GM04503 (cell line): Measurements from ENCODE around the gene MTG2.

Source experiments
- DNase-seq: peaks from one replicate; pipeline ENCODE4 v3.0.0-alpha.2; 2012; ENCODE audit warnings: low read depth

The MTG2 gene

DNA sequence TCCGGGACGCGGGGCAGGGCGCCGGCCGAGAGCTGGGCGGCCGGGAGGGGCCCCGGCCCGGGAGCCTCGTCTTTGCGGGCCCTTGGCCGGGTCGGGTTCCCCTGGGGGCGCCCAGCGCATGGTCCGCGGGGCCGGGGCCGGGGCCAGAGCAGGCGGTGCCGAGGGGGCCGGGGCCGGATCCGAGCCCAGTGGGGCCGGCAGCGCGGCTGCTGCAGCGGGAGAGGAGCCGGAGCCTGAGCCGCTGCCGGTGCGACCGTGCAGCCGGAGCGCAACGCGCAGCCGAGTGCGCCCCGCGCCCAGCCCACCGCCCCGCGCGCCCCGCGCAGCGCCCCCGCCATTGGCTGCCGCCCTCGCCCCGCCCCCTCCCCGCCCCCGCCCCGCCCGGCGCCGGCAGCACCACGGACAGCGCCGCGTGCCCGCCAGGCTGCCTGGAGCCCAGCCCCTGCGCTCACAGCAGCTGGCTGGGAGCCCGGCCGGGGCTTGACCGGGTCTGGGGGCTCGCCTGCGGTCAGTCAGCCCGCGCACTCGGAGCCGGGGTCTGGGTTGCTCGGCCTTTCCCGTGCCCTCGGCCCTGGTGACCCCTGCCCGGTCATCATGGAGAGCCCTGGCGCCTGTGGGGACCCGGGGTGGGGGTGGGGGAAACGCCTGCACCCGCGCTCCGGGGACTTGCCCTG, 37.3 kb downstream of the MTG2 start, which contains the start of gene HRH3:
Gene HRH3 (minus strand): TSS at position 287 of the 674 bp plus-strand sequence. CDS start 308 bp downstream, outside the sequence.
- DNase-seq, result no peak

- DNase-seq, result no peak
These were observed 38.1 kb downstream of the MTG2 start for GRCh38 chr20:62220666-62221568.

DNA sequence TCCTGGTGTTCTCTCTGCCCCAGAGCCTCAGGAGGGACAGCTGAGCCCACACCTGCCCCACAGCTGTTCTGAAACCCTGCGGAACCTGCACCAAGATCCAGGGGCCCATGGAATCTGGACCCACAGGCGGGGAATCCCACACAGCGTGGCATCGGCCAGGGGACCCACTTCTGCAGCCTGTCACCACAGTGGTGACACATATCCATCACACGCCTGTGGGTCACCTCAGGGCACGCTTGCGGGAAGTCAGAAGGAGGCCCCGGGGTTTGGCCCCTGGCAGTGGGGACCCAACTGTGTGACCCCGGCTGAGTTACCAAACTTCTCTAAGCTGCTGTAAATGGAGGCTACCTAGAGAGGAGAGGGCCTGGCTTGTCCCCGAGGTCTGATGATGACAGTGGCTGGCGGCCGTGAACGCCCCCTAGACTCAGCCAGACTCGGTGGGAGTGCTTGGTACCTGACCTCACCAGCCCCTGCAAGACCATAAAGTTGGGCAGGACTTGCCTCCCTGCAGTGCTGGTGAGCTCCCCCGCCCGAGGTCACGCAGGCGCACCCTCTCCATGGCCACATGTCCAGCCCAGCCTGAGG, 39.5 kb downstream of the MTG2 start:
- DNase-seq, result no peak

GRCh38 chr20:62222972-62223371, 40.1 kb downstream of the MTG2 start:
- DNase-seq, result no peak

- DNase-seq, result no peak
These were observed 40.7 kb downstream of the MTG2 start for GRCh38 chr20:62223571-62223970.

DNA sequence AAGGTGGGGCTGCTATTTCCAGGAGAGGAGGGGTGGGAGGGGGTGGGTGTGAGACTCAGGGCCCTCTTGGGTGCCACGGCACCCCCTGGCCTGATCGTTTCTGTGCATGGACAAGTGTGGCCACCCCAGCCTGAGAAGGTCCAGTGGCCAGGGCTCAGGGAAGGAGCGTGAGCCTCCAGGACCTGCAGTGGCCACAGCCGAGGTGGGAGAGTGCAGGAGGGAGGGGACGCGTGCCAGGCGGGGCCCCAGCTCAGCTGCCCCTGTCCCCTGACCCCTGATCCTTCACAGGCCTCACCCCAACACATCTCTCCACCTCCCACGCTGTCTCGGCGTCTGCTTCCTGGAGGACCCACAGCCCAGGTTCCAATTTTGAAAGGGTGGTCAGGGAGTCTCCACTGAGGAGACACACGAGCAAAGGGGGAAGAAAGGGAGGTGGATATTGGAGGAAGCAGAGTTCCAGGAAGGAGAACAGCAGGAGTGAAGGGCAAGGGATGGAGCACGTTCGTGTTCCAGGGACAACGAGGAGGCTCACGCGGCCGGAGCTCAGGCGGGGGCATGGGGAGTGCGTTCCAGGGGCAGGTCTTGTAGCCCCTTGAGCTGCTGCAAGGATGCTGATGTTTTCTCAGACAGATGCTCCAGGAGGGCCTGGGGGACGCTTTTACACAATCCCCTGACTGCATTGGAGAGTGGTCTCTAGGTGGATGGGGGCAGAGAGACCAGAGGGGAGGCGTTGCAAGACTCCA, 41.5 kb downstream of the MTG2 start:
- no peak for DNase-seq

- DNase-seq, result no peak
These were observed 42.2 kb downstream of the MTG2 start for GRCh38 chr20:62225026-62225425.

DNA sequence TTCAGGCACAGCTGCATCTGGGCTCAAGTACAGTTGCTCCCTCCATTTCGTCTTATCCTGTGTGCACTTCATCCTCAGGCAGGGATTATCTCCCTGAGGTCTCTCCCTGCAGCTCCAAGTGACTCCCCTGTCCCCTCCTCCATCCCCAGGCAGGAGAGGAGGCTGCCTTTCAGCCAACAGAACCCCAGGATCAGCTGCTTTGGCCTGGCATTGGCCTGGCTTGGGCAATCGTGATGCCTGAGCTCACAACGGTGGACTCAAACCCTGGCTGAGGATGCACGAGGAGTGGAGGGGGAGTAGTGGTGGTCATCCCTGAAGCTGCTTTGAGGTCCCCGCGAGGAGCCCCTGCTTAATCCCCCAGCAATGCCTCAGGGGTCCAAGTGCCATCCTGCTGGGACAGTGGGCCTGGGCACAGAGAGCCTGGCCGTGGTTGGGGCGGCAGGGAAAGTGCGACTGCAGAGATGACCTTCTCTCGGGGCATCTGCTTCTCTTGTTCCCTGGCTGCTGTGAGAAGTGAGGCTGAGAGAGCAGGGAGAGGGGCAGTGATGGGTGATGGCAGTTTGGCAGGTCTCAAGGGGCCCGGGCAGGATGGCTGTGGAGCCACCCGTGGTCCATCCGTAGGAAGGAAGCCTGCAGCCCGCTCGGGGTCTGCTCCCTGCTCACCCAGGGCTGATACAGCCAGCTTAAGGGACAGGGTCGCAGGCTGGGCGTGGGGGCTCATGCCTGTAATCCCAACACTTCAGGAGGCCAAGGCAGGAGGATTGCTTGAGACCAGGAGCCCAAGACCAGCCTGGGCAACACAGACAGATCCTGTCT, 43.2 kb downstream of the MTG2 start:
- DNase-seq, result no peak

- DNase-seq, result no peak
These were observed 44.1 kb downstream of the MTG2 start for GRCh38 chr20:62226707-62227590.

GRCh38 chr20:62227591-62227976, 44.8 kb downstream of the MTG2 start:
- DNase-seq, result no peak

DNA sequence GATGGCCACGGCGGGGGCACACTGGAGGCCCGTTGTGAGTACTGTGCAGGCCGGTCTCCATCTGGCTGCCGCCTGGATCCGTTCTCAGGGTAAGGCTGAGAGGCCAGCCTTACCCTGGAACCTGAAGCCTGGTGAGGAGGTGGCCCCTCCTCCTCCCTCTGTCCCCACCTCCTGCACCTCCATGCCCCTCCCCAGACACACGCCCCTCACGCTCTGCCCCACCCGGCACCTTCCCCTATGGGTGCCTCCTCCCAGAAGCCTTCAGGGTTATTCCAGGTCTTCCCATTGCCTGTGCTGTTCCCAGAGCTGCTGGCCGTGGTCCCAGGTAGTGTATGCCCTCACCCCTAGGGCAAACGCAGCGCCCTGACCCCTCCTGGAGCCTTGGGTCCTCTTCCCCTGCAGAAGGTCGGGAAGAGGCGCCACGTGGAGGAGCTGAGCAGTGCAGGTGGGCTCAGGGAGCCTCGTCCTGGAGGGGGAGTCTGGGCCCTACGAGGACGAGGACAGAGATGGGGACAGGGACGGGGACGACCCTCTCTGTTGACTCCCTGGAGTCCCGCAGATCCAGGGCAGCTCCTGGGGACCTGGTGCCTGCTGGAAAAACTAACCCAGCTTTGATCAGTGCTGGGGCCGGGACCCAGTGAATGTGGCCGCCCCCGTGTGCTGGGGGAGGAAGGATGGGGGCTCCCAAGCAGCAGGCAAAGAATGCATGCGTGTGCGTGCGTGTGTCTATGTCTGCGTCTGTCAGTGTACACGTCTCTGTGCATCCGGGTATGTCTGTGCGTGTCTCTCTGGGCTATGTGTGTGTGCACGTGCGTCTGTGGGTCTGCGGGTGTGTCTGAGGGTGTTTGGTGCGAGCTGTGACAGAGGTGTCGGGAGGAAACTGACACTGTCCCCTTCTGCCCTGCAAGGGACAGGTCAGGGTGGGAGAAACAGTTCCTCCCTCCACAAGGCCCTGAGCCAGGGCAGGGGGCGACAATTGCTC, 45.4 kb downstream of the MTG2 start:
- DNase-seq, result no peak

- DNase-seq, result no peak
These were observed 46.2 kb downstream of the MTG2 start for GRCh38 chr20:62228982-62229545.

GRCh38 chr20:62229667-62230066, 46.8 kb downstream of the MTG2 start:
- no peak for DNase-seq

GRCh38 chr20:62230276-62230675, 47.4 kb downstream of the MTG2 start:
- no peak for DNase-seq

DNA sequence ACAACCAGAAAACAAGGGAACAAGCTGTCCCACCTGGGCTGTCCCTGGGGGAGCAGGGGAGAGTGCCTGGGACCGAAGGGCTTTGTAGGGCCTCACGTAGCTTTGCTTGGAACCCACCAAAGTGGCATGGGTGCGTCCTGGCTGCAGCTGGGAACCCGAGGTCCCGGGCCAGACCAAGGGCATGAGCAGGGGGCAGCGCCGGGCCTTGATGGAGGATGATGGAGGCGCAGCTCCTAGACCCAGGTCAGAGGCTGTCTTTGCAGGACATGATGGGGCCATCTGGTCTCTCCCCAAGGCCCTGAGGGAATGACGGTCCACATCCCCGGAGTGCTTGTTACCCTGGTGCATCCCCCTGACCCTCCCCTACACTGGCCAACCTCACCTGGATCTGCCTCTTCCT, 47.9 kb downstream of the MTG2 start:
- no peak for DNase-seq

DNA sequence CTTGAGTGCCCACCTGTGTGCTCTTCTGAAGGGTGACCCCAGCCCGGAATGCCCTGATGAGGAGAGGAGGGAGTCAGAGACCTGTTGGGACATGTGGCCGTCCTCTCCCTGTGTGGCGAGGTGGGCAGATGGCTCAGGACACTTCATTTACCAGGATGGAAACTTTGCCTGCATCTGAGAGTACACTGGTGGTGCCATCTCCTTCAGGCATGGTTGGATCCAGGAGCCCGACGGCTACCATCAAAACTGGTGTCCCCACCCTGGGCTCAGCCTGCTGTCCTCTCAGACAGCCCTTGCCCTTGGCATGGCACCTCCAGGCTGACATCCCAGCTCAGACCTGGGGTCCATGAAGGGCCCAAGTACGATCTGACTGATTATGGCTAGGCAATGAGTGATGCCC, 48.5 kb downstream of the MTG2 start:
- DNase-seq, result no peak

DNA sequence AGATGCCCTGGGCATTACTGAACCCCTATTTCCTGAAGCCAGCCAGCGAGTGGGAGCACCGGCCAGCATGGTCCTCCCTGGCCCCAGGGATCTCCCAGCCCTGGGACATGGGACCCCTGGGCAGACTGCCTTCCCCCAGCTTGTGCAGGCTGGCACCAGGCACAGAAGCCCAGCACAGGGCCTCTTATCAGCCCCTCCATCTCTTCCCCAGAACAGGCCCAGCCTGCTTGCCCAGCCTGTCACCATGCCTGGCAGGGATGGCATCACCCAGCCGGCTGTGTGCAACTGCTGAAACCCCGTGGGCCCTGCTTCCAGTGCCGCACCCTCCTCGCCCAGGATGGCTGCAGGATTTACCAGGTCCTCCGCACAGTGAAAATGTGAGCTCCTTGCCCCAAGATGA, 49.4 kb downstream of the MTG2 start:
- no peak for DNase-seq

- no peak for DNase-seq
These were observed 50.2 kb downstream of the MTG2 start for GRCh38 chr20:62232770-62233645.
